LNCaP clone FGC (cell line): ENCODE data around the gene YWHAE.
"Not testable (repeated sequence)": the region's sequence is repeated elsewhere in the genome, so short reads cannot be mapped to it uniquely, and the experiment has no call there.

Experiments used
- DNase-seq: peaks from one replicate; pipeline ENCODE4 v3.0.0-alpha.2; 2011; ENCODE audit warnings: low read depth
- H3K4me3 ChIP-seq: 2 replicates; pipeline ENCODE4 v1.5.1; 2011; ENCODE audit warnings: mild to moderate bottlenecking, low read depth, low read length, control low read depth
- TF ChIP-seq, protein P1 (sequence below): IDR thresholded peaks from 2 replicates; pipeline ENCODE4 v1.5.1; 2012; ENCODE audit warnings: mild to moderate bottlenecking; ENCODE audit not compliant: control insufficient read depth, insufficient read depth; ENCODE audit errors: extremely low read depth

Gene YWHAE

DNA sequence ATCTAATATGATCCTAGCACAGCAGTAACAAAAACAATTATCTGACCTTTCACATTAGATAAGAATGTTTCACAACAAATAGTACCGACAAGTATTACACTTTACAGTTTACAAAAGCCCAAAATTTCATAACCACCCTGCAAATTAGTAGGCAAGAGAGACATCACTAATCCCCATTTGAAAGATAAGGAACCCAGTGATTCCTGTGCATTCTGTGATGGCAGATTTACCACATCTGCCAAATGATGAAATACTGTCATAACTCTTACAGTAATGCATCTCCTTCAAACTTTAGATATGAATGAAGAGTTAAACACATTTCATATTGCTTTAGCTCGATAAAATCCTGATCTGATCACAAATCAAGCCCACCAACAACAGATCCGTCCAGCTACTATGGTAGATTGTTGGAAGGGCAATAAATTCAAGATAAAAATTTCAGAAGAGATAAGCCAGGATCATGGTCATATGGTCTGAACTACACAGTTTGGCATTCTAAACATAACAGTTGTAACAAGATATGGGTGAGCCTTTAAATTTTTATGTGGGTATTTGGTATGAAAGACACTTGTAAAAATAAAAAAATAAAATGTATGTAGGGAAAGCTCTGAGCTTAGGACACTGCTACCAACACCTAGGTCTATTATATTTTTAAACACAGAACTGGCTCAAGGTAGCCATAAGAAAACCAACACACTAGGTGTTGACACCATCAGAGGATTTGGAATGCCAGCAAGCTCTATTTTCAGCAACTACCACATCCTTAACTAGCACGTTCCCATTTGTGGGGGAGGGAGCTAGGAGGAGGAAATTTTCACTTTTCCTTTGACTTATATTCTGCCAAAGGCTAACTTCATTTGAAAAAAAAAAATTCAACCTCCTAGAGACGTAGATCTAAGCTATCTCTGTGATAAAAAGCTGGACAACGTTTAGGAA lies 9.3 kb downstream of the YWHAE start:
- TF ChIP-seq, protein P1, sequence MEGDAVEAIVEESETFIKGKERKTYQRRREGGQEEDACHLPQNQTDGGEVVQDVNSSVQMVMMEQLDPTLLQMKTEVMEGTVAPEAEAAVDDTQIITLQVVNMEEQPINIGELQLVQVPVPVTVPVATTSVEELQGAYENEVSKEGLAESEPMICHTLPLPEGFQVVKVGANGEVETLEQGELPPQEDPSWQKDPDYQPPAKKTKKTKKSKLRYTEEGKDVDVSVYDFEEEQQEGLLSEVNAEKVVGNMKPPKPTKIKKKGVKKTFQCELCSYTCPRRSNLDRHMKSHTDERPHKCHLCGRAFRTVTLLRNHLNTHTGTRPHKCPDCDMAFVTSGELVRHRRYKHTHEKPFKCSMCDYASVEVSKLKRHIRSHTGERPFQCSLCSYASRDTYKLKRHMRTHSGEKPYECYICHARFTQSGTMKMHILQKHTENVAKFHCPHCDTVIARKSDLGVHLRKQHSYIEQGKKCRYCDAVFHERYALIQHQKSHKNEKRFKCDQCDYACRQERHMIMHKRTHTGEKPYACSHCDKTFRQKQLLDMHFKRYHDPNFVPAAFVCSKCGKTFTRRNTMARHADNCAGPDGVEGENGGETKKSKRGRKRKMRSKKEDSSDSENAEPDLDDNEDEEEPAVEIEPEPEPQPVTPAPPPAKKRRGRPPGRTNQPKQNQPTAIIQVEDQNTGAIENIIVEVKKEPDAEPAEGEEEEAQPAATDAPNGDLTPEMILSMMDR: no peak
- no peak overlapping the region for H3K4me3 ChIP-seq
- no peak for DNase-seq

DNA sequence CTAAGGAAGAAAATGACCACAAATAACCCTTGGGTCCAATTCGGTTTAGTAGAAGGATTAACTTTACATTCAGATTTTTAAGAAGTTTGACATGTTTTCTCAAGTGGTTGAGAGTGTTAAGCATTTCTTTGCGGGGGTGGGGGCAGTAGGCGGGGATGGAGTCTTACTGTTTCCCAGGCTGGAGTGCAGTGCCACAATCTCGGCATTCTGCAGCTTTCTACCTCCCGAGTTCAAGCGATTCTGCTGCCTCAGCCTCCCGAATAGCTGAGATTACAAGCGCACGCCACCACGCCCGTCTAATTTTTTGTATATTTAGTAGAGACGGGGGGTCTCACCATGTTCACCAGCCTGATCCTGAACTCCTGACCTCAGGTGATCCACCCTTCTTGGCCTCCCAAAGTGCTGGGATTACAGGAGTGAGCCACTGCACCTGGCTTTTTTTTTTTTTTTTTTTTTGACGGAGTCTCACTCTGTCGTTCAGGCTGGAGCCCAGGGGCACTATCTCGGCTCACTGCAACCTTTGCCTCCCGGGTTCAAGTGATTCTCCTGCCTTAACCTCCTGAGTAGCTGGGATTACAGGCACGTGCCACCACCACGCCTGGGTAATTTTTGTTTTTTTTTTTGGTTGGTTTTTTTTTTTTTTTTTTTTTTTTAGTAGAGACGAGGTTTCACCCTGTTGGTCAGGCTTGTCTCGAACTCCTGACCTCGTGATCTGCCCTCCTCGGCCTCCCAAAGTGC lies 12.4 kb downstream of the YWHAE start:
- not testable (repeated sequence) for DNase-seq, H3K4me3 ChIP-seq

DNA sequence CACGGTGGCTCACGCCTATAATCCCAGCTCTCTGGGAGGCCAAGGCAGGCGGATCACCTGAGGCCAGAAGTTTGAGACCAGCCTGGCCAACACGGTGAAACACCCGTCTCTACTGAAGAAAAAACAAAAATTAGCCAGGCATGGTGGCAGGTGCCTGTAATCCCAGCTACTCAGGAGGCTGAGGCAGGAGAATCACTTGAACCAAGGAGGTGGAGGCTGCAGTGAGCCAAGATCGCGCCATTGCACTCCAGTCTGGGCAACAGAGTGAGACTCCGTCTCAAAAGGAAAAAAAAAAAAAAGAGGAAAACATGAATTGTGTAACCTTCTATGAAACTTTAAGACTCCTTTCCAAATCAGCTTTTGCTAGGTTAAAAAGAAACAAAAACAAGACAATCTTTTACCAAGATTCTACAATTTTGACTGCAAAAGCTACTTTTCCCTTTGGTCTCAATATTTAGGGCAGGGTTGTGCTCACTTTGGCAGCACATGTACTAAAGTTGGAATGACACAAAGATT lies 13.3 kb downstream of the YWHAE start:
- not testable (repeated sequence) for H3K4me3 ChIP-seq, DNase-seq

DNA sequence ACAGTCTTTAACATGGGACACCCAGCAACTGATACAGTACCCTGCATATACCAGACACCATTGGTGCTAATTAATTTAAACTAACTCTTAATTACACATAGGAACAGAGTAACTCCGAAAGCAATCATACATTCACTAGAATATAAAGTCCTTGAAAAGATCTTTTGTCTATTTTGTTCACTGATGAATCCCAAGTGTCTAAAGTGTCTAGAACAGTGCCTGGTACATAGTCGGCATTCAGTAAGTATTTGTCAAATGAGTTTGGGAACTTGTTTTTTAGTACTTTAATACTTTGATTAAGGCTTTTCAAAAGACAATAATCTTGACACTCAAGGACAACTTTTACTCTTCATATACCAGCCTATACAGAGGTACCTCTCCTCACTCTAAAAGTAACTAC lies 13.8 kb downstream of the YWHAE start:
- DNase-seq: no peak
- TF ChIP-seq, protein P1: no peak
- H3K4me3 ChIP-seq: no peak overlapping the region

DNA sequence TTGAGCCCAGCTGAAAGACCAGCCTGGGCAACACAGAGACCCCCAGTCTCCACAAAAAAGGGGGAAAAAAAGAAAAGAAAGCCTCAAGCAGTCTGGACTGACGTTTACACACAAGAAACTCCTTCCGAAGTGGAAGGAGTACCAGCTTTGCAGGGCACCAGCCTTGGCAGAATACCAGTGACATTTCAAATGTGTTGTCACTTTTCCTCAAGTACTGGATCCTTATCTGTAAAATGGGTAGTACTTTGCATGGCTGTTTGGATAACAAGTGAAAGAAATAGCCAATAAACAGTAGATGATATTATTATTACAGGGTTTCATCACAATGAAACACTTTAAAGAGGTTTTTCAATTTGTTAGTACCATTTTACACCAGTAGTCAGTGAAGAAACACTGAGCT lies 14.2 kb downstream of the YWHAE start:
- H3K4me3 ChIP-seq: no peak overlapping the region
- DNase-seq: peak; percentile 46
- TF ChIP-seq, protein P1: no peak

DNA sequence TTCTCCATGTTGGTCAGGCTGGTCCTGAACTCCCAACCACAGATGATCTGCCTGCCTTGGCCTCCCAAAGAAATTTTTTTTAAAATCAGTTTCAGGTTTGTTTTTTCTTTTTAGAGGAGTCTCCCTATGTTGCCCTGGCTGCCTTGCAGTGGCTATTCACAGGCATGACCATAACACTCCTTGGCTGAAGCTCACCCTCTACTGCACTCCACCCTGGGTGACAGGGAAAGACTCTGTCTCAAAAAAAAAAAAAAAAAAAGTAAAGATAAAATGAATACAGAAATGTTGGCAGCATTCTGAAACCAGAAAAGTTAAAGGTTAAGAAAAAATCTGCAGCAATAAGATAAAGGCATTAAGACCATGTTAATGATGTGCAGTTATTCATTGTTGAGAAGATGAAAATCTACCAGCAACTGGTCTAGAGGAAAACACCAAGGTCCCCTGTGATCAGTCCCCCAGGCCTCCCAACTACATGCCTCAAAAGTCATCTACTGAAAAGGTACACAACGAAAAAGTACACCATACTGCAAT lies 15.1 kb downstream of the YWHAE start:
- TF ChIP-seq, protein P1: no peak
- H3K4me3 ChIP-seq: no peak overlapping the region
- DNase-seq: no peak

DNA sequence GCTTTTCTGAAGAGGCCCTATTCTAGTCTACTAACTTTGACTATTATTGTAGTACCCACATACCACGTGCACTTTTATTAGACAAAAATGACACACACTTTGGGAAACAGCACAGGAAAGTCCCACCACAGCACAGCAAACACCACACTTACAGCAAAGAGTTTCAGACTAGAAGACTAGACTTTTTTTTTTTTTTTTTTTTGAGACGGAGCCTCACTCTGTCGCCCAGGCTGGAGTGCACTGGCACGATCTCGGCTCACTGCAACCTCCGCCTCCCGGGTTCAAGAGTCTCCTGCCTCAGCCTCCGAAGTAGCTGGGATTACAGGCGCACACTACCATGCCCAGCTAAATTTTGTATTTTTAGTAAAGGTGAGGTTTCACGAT lies 20.1 kb downstream of the YWHAE start:
- no peak for DNase-seq
- no peak overlapping the region for H3K4me3 ChIP-seq
- TF ChIP-seq, protein P1: no peak
